Prostate gland (tissue), 2 donors: ENCODE results near the gene ACOX3.

ENCODE experiments used
- CTCF ChIP-seq, 4 experiments: fragments of 200-600 bp in 2 of 4; fragments of 450-650 bp in 2 of 4; sonication (generic) in 2 of 4; IDR thresholded peaks; 1 replicate in 3 of 4; 2 replicates in 1 of 4; pipeline ENCODE4 v1.5.1; 2016 to 2019; ENCODE audit warnings: antibody characterized with exemption in 4 of 4, mild to moderate bottlenecking in 2 of 4, moderate library complexity in 2 of 4
- POLR2AphosphoS5 ChIP-seq: sonication (generic); formaldehyde crosslinking; IDR thresholded peaks from one replicate; pipeline ENCODE4 v1.6.1; 2017; ENCODE audit warnings: antibody characterized with exemption

DNA sequence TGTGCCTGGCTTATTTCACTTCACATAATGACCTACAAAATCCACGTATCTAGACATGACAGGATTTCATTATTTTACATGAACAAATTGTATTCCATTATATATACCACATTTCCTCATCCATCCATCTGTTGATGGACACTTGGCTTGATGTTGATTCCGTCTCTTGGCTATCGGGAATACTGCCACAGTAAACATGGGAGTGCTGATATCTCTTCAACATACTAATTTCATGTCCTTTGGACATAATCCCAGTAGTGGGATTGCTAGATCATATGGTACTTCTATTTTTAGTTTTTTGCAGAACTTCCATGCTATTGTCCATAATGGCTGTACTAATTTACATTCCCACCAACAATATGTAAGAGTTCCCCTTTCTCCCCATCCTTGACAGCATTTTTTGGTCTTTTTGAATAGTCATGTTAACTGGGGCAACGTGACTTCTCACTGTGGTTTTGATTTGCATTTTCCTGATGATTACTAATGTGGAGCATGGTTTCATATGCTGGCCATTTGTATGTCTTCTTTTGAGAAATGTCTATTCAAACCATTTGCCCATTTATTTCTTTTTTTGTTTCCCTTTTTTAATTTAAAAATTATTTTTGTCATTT is 102.1 kb downstream of the ACOX3 start:
- TF ChIP-seq CTCF (IDR thresholded peaks at IDR 0.05) (no peak), POLR2AphosphoS5 (no peak)
